H1 (cell line): ENCODE measurements around the gene SHISA9. TPM values are rescaled to one million over a fixed set of nuclear protein-coding genes. Genes with fewer than 3 reads are reported as not detected.

Source experiments
- ATF2 ChIP-seq: IDR thresholded peaks from 2 replicates; pipeline ENCODE4 v1.6.1; 2012; ENCODE audit warnings: low read length, inconsistent platforms
- CBX8 ChIP-seq: fragments of 300-800, 300-1000 bp; sonication (generic); IDR thresholded peaks from 2 replicates; pipeline ENCODE4 v1.7.1; 2016; ENCODE audit warnings: low read depth, low read length, borderline replicate concordance
- CHD7 ChIP-seq: fragments of 300-600 bp; sonication (generic); IDR thresholded peaks from 2 replicates; pipeline ENCODE4 v1.7.1; 2012; ENCODE audit warnings: low read length, moderate library complexity, mild to moderate bottlenecking, inconsistent platforms; ENCODE audit not compliant: insufficient replicate concordance
- GABPA ChIP-seq: IDR thresholded peaks from 2 replicates; pipeline ENCODE4 v1.6.1; 2011; ENCODE audit warnings: mild to moderate bottlenecking, low read length, moderate library complexity, borderline replicate concordance; ENCODE audit not compliant: insufficient read depth
- JUND ChIP-seq: IDR thresholded peaks from 2 replicates; pipeline ENCODE4 v1.6.1; 2011; ENCODE audit warnings: mild to moderate bottlenecking, improper control_type of control experiment, low read length
- POU5F1 ChIP-seq: IDR thresholded peaks from 2 replicates; pipeline ENCODE4 v1.6.1; 2011; ENCODE audit warnings: low read depth, mild to moderate bottlenecking, low read length, moderate library complexity
- SAP30 ChIP-seq: fragments of 300-600 bp; sonication (generic); IDR thresholded peaks from 2 replicates; pipeline ENCODE4 v1.7.1; 2012; ENCODE audit warnings: low read length, moderate library complexity, mild to moderate bottlenecking, inconsistent platforms; ENCODE audit not compliant: insufficient read depth, insufficient replicate concordance
- SIRT6 ChIP-seq: IDR thresholded peaks from one replicate; pipeline ENCODE4 v1.7.1; 2012; ENCODE audit warnings: low read length, inconsistent platforms
- SRF ChIP-seq: IDR thresholded peaks from 2 replicates; pipeline ENCODE4 v1.6.1; 2011; ENCODE audit warnings: mild to moderate bottlenecking, low read depth, low read length, moderate library complexity
- TCF12 ChIP-seq: IDR thresholded peaks from 2 replicates; pipeline ENCODE4 v1.6.1; 2011; ENCODE audit warnings: low read depth, mild to moderate bottlenecking, low read length
- polyA plus RNA-seq, 7 experiments: library from polyadenylated mRNA; depleted of rRNA in 3 of 7; stranded (reverse) in 5 of 7; unstranded in 2 of 7; fragments of >200 nt in 5 of 7; fragments of 200-250 nt in 2 of 7; gene quantifications; 1 replicate in 5 of 7; 2 replicates in 1 of 7; 4 replicates in 1 of 7; pipeline versions ENCODE4 v1.2.1 to v1.2.3, GENCODE V29; 2011 to 2013; ENCODE audit warnings: missing spikeins in 2 of 7, mixed read lengths in 2 of 7
- total RNA-seq: library from RNA; stranded (reverse); fragmentation: NEBNext Ultra II Directional; extraction: Animal tissue kit (Norgen Biotek cat#: 25700); gene quantifications from 2 replicates; pipeline ENCODE4 v1.2.1, GENCODE V29; 2021

Gene SHISA9
- total and polyA plus RNA-seq, 2 of the 8 experiments (the other 6 are each of a cell fraction or from before 2014, with no cell fraction given) = 25.6 to 39.8 TPM

GRCh38 chr16:13104772-13105171, 203.4 kb downstream of the SHISA9 start (continued):
- no peak for TF ChIP-seq CHD7
- TF ChIP-seq TCF12 = no peak
- TF ChIP-seq SIRT6 = no peak
- TF ChIP-seq GABPA = no peak
- no peak for TF ChIP-seq ATF2
- no peak for TF ChIP-seq JUND
- TF ChIP-seq SRF = no peak
- TF ChIP-seq SAP30 = no peak
- TF ChIP-seq CBX8 = no peak
- TF ChIP-seq POU5F1 = no peak
